ENCODE measurements around the gene SENP2. TPM values are rescaled to one million over a fixed set of nuclear protein-coding genes. Genes with fewer than 3 reads are reported as not detected.
A peak's percentile ranks its signal among the peaks of the same experiment; 100 is the strongest.
"Not testable (repeated sequence)": the region's sequence is repeated elsewhere in the genome, so short reads cannot be mapped to it uniquely, and the experiment has no call there.

SENP2 gene
- polyA plus RNA-seq, 4 donors: 10.7 to 39.5 (median 12.1) TPM

DNA sequence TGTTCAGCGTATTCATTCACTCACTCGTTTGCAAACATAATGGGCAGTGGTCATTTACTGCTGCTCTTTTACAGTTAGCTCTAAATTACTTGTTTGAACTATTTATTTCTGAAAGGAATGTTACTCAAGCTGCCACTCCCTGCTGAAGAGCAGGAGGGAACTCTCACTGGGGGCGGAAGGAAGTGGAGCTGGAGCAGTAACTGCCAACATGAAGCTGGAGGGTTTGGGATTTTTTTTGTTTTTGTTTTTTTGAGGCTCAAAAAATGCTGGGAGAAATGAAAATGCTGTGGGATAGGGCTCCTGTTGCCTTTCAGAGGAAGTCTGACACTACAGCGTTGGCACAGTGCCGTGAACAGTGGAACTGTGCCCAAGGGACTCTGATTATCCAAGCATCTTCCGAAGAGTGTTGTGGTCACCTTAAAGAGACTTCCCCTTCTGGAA is 44.1 kb downstream of the SENP2 start:
- whole genome bisulfite sequencing, 3 donors: 31 to 42% (median 31%) methylated on average over 6 of the region's 6 CpGs
- H3K9me3 ChIP-seq (ENCODE audit: control insufficient read depth in 2 of 2, insufficient read depth in 1 of 2, low read depth in 1 of 2, low read length in 1 of 2): no peaks in the 10 kb centered on the region
- H3K36me3 ChIP-seq (ENCODE audit: control insufficient read depth in 3 of 3, insufficient read depth in 2 of 3, low read depth in 1 of 3, low read length in 3 of 3): peaks cover 0 to 20% (median 4%) of the 10 kb centered on the region in 3 donors
- H3K27ac ChIP-seq (ENCODE audit: low read depth in 1 of 3, low read length in 2 of 3): peak overlapping the region in 2 of 3 donors; percentile 46 to 56
- H3K4me3 ChIP-seq (ENCODE audit: low read depth in 1 of 3, low read length in 3 of 3): no peak overlapping the region
- H3K4me1 ChIP-seq (ENCODE audit: control insufficient read depth in 3 of 3, insufficient read depth in 2 of 3, low read depth in 1 of 3, low read length in 2 of 3): peaks cover 0 to 14% (median 0%) of the 10 kb centered on the region in 3 donors
- H3K27me3 ChIP-seq (ENCODE audit: control insufficient read depth in 3 of 3, insufficient read depth in 3 of 3, low read length in 3 of 3): no peaks in the 10 kb centered on the region
- DNase-seq (peak; percentile 41 to 73), FAIRE-seq (no peak)

DNA sequence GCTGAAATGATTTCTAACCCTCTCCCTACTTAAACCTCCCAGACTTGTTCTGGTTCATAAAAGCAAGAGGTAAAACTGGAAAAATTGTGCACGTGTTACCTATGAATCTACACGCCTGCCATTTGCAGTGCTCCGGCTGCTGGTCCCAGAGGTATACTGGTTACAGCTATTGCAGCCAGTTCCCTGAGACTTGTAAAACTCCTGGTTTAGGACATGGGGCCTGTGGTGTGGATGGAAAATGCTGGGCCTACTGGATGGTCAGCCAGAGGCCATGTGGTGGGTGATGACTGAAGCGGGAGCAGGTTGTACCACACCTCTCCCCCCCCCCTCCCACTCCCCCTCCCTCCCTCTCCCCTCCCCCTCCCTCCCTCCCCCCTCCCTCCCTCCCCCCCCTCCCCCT is 45.0 kb downstream of the SENP2 start:
- 73 to 93% (median 77%) methylated on average over 3 to 4 of the region's 4 CpGs for WGBS, 3 donors

DNA sequence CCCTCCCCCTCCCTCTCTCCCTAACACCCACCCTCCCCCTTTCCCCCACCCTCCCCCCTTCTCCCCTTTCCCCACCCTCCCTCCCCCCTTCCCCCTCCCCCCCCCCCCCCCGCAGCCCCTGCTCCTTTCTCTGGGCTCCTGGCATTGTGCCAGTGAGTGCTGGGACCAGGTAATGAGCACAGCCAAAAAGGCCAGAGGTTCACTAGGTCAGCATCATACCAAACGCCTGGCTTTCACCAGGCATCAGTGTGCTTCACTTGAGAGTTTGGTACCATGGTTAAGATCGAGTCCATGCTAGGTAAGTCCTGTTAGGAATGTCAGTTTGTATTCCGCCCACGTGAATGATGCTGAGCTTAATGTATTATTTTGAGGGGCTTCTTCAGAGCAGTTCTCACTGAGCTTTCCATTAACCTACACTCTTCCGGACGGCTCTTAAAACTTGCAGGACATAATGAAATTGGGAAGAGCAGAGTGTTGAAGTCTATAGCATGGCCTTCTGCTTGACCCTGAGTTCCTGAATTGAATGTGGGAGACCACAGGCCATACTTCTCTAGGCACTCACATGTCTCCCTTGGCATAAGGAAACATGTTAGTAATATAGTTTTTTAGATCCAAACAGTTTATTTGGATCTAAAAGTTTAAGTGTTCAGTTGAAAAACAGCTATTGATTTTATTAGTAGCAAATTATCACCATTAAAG is 45.6 kb downstream of the SENP2 start:
- H3K4me3 ChIP-seq (ENCODE audit: low read depth in 1 of 3, low read length in 3 of 3): no peak overlapping the region
- H3K36me3 ChIP-seq (ENCODE audit: control insufficient read depth in 3 of 3, insufficient read depth in 2 of 3, low read depth in 1 of 3, low read length in 3 of 3): peaks cover 0 to 16% (median 4%) of the 10 kb centered on the region in 3 donors
- DNase-seq (no peak), FAIRE-seq (no peak)
- 88 to 94% (median 92%) methylated on average over 6 of the region's 7 CpGs for WGBS, 3 donors
- H3K27ac ChIP-seq (ENCODE audit: low read depth in 1 of 3, low read length in 2 of 3): no peak overlapping the region
- H3K27me3 ChIP-seq (ENCODE audit: control insufficient read depth in 3 of 3, insufficient read depth in 3 of 3, low read length in 3 of 3): no peaks in the 10 kb centered on the region
- peaks cover 0 to 14% (median 0%) of the 10 kb centered on the region in 3 donors for H3K4me1 ChIP-seq (ENCODE audit: control insufficient read depth in 3 of 3, insufficient read depth in 2 of 3, low read depth in 1 of 3, low read length in 2 of 3)
- no peaks in the 10 kb centered on the region for H3K9me3 ChIP-seq (ENCODE audit: control insufficient read depth in 2 of 2, insufficient read depth in 1 of 2, low read depth in 1 of 2, low read length in 1 of 2)

More for the DNA sequence above, 45.0 kb downstream of the SENP2 start:
- no peak overlapping the region for H3K27ac ChIP-seq (ENCODE audit: low read depth in 1 of 3, low read length in 2 of 3)
- H3K27me3 ChIP-seq (ENCODE audit: control insufficient read depth in 3 of 3, insufficient read depth in 3 of 3, low read length in 3 of 3): no peaks in the 10 kb centered on the region
- H3K4me3 ChIP-seq (ENCODE audit: low read depth in 1 of 3, low read length in 3 of 3): no peak overlapping the region
- FAIRE-seq (no peak), DNase-seq (no peak)
- H3K36me3 ChIP-seq (ENCODE audit: control insufficient read depth in 3 of 3, insufficient read depth in 2 of 3, low read depth in 1 of 3, low read length in 3 of 3): peaks cover 0 to 20% (median 4%) of the 10 kb centered on the region in 3 donors
- no peaks in the 10 kb centered on the region for H3K9me3 ChIP-seq (ENCODE audit: control insufficient read depth in 2 of 2, insufficient read depth in 1 of 2, low read depth in 1 of 2, low read length in 1 of 2)
- peaks cover 0 to 14% (median 0%) of the 10 kb centered on the region in 3 donors for H3K4me1 ChIP-seq (ENCODE audit: control insufficient read depth in 3 of 3, insufficient read depth in 2 of 3, low read depth in 1 of 3, low read length in 2 of 3)

DNA sequence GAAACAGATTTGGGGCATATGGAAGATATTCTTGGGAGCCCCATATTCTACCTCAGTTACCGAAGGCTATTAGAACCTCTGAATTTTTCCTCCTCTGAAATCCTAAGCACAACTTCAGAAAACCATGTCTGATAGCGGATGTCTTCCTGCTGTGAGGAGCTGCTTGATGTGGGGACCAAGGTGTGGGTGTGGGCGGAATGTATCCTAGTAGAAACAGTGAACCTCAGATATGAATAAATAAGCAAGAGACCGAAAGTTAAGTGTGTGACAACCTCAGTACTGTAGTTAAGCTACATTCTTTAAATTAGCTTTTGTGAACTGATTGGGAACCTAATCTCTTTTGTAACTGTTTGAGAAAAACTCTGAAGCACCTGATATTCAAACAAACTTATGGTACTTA is 46.9 kb downstream of the SENP2 start:
- H3K36me3 ChIP-seq (ENCODE audit: control insufficient read depth in 3 of 3, insufficient read depth in 2 of 3, low read depth in 1 of 3, low read length in 3 of 3): peaks cover 0 to 13% (median 4%) of the 10 kb centered on the region in 3 donors
- no peaks in the 10 kb centered on the region for H3K9me3 ChIP-seq (ENCODE audit: control insufficient read depth in 2 of 2, insufficient read depth in 1 of 2, low read depth in 1 of 2, low read length in 1 of 2)
- no peak overlapping the region for H3K27ac ChIP-seq (ENCODE audit: low read depth in 1 of 3, low read length in 2 of 3)
- H3K4me1 ChIP-seq (ENCODE audit: control insufficient read depth in 3 of 3, insufficient read depth in 2 of 3, low read depth in 1 of 3, low read length in 2 of 3): peaks cover 0 to 14% (median 0%) of the 10 kb centered on the region in 3 donors
- H3K4me3 ChIP-seq (ENCODE audit: low read depth in 1 of 3, low read length in 3 of 3): no peak overlapping the region
- H3K27me3 ChIP-seq (ENCODE audit: control insufficient read depth in 3 of 3, insufficient read depth in 3 of 3, low read length in 3 of 3): no peaks in the 10 kb centered on the region
- FAIRE-seq (no peak), DNase-seq (no peak)
- WGBS, 3 donors: 88 to 97% (median 93%) methylated on average over 4 of the region's 4 CpGs

DNA sequence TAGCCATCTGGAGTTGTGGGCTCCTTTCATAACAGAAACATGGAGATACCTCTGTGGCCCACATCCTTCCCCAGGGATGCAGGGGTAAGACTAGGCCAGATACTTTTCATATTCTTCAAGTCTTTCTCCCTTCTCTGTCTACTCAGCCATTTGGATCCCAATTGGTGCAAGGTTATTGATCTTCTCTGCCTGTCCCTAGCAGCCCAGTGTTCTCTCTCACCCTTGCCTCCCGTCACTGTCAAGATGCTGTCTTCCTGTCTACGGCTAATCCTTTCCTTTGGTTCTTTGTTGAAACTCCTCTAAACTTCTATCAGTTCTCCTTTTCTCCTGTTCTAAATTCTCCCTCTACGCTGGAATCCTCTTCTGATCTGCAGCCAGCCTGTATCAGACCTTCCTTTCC is 51.3 kb downstream of the SENP2 start:
- no peaks in the 10 kb centered on the region for H3K4me1 ChIP-seq (ENCODE audit: control insufficient read depth in 3 of 3, insufficient read depth in 2 of 3, low read depth in 1 of 3, low read length in 2 of 3)
- FAIRE-seq: no peak

DNA sequence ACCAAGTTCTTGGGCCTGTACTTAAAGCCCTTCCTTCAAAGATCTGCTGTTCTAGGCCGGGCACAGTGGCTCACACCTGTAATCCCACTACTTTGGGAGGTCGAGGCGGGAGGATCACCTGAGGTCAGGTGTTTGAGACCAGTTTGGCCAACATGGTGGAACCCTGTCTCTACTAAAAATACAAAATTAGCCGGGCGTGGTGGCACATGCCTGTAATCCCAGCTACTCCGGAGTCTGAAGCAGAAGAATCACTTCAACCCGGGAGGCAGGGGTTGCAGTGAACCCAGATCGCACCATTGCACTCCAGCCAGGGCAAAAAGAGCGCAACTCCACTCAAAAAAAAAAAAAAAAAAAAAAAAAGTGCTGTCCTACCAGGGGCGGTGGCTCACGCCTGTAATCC is 52.6 kb downstream of the SENP2 start:
- H3K4me1 ChIP-seq (ENCODE audit: control insufficient read depth in 3 of 3, insufficient read depth in 2 of 3, low read depth in 1 of 3, low read length in 2 of 3); H3K27ac ChIP-seq (ENCODE audit: low read depth in 1 of 3, low read length in 2 of 3); H3K4me3 ChIP-seq (ENCODE audit: low read depth in 1 of 3, low read length in 3 of 3); FAIRE-seq; DNase-seq; H3K27me3 ChIP-seq (ENCODE audit: control insufficient read depth in 3 of 3, insufficient read depth in 3 of 3, low read length in 3 of 3); H3K9me3 ChIP-seq (ENCODE audit: control insufficient read depth in 2 of 2, insufficient read depth in 1 of 2, low read depth in 1 of 2, low read length in 1 of 2): not testable (repeated sequence)
- WGBS, 3 donors: 92 to 95% (median 94%) methylated on average over 10 to 11 of the region's 11 CpGs
- H3K36me3 ChIP-seq (ENCODE audit: control insufficient read depth in 3 of 3, insufficient read depth in 2 of 3, low read depth in 1 of 3, low read length in 3 of 3): peaks cover 0 to 21% (median 0%) of the 10 kb centered on the region in 3 donors

More for the DNA sequence above, 51.3 kb downstream of the SENP2 start:
- H3K27me3 ChIP-seq (ENCODE audit: control insufficient read depth in 3 of 3, insufficient read depth in 3 of 3, low read length in 3 of 3): no peaks in the 10 kb centered on the region
- WGBS, 3 donors: 80 to 91% (median 89%) methylated on average over 3 of the region's 3 CpGs
- peaks cover 0 to 11% (median 0%) of the 10 kb centered on the region in 3 donors for H3K36me3 ChIP-seq (ENCODE audit: control insufficient read depth in 3 of 3, insufficient read depth in 2 of 3, low read depth in 1 of 3, low read length in 3 of 3)
- H3K9me3 ChIP-seq (ENCODE audit: control insufficient read depth in 2 of 2, insufficient read depth in 1 of 2, low read depth in 1 of 2, low read length in 1 of 2): no peaks in the 10 kb centered on the region
- DNase-seq: no peak
- H3K27ac ChIP-seq (ENCODE audit: low read depth in 1 of 3, low read length in 2 of 3): no peak overlapping the region
- H3K4me3 ChIP-seq (ENCODE audit: low read depth in 1 of 3, low read length in 3 of 3): no peak overlapping the region

DNA sequence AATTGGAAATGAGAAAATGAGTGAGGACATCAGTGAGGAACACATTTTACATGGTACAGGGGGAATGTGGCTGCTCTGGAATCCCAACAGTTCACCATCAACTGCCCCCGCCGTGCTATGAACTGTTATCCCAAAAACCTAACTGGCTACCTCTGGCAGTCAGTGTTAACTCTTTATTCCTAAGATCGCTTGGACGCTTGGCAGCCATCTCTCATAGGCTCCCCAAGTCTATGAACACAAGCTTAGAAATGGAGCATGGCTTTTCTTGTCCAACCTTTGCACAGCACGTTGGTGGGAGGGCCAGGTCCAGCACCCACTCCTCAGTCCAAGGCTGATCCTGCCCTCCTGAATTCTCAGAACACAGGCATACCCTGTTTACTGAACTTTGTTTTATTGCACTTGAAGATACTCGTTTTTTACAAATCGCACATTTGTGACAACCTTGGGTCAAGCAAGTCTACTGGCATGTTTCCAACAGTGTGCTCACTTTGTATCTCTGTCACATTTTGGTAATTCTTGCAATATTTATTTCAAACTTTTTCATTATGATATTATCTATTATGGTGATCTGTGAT is 53.6 kb downstream of the SENP2 start:
- Histone ChIP-seq H3K27me3 (ENCODE audit: control insufficient read depth in 3 of 3, insufficient read depth in 3 of 3, low read length in 3 of 3) (no peaks in the 10 kb centered on the region), H3K4me3 (ENCODE audit: low read depth in 1 of 3, low read length in 3 of 3) (no peak overlapping the region), H3K36me3 (ENCODE audit: control insufficient read depth in 3 of 3, insufficient read depth in 2 of 3, low read depth in 1 of 3, low read length in 3 of 3) (peaks cover 0 to 23% (median 0%) of the 10 kb centered on the region in 3 donors), H3K9me3 (ENCODE audit: control insufficient read depth in 2 of 2, insufficient read depth in 1 of 2, low read depth in 1 of 2, low read length in 1 of 2) (no peaks in the 10 kb centered on the region), H3K4me1 (ENCODE audit: control insufficient read depth in 3 of 3, insufficient read depth in 2 of 3, low read depth in 1 of 3, low read length in 2 of 3) (no peaks in the 10 kb centered on the region), H3K27ac (ENCODE audit: low read depth in 1 of 3, low read length in 2 of 3) (no peak overlapping the region)
- no peak for DNase-seq
- WGBS, 3 donors: 70 to 73% (median 72%) methylated on average over 7 of the region's 7 CpGs
- no peak for FAIRE-seq

DNA sequence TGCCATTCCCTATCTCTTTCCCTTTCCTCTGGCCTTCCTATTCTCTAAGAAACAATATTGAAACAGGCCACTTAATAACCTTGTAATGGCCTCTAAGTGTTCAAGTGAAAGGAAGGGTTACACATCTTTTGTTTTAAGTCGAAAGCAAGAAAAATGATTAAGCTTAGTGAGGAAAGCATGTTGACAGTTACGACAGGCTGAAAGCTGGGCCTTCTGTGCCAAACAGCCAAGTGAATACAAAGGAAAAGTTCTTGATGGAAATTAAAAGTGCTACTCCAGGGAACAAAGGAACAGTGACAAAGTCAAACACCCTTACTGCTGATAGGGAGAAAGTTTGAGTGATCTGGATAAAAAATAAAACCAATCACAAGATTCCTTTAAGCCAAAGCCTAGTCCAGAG is 54.2 kb downstream of the SENP2 start:
- WGBS, 3 donors: 78 to 83% (median 79%) methylated on average over 2 of the region's 2 CpGs
- H3K4me1 ChIP-seq (ENCODE audit: control insufficient read depth in 3 of 3, insufficient read depth in 2 of 3, low read depth in 1 of 3, low read length in 2 of 3): no peaks in the 10 kb centered on the region
- DNase-seq (no peak), FAIRE-seq (no peak)
- peaks cover 0 to 27% (median 0%) of the 10 kb centered on the region in 3 donors for H3K36me3 ChIP-seq (ENCODE audit: control insufficient read depth in 3 of 3, insufficient read depth in 2 of 3, low read depth in 1 of 3, low read length in 3 of 3)
- H3K4me3 ChIP-seq (ENCODE audit: low read depth in 1 of 3, low read length in 3 of 3): no peak overlapping the region
- H3K27ac ChIP-seq (ENCODE audit: low read depth in 1 of 3, low read length in 2 of 3): no peak overlapping the region
- no peaks in the 10 kb centered on the region for H3K9me3 ChIP-seq (ENCODE audit: control insufficient read depth in 2 of 2, insufficient read depth in 1 of 2, low read depth in 1 of 2, low read length in 1 of 2)
- H3K27me3 ChIP-seq (ENCODE audit: control insufficient read depth in 3 of 3, insufficient read depth in 3 of 3, low read length in 3 of 3): no peaks in the 10 kb centered on the region

All from small intestine (tissue), 7 donors.